ENCODE measurements around the gene ZNF366.
A peak's percentile ranks its signal among the peaks of the same experiment; 100 is the strongest.
"Not testable (repeated sequence)": the region's sequence is repeated elsewhere in the genome, so short reads cannot be mapped to it uniquely, and the experiment has no call there.

The ZNF366 gene

DNA sequence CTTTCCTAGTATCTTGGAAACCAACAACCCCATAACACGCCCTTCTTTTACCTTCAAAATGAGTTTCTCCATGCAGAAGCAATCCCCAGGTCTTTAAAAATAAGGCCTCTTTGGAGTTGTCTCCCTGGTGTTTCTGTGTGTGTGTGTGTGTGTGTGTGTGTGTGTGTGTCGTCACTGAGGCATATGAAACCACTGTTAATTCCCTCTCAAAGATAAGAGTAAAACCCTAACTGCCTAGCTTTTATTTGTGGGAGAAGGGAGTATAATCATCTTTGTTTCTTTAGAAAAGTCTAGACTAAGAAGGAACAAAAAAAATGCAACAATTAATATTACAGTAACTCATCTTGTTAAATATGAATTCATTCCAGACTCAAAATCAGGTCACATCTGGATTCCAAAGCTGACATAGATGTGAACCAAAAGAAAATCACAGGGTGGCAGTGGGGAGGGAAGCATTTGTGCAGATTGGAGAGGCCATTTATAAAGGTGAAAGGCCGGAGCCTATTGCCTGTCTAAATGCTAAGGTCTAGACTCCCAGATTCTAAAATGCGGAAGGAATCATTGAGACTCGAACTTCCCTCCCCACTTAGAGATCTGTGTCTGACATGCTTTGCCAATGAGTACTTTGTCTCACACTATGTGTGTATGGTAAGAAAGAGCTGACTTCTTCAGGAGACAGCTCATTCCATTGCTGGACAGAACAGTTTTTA is 91.4 kb downstream of the ZNF366 start:
- no peak overlapping the region for H3K4me3 ChIP-seq (ENCODE audit: low read depth in 1 of 2, low read length in 2 of 2)

DNA sequence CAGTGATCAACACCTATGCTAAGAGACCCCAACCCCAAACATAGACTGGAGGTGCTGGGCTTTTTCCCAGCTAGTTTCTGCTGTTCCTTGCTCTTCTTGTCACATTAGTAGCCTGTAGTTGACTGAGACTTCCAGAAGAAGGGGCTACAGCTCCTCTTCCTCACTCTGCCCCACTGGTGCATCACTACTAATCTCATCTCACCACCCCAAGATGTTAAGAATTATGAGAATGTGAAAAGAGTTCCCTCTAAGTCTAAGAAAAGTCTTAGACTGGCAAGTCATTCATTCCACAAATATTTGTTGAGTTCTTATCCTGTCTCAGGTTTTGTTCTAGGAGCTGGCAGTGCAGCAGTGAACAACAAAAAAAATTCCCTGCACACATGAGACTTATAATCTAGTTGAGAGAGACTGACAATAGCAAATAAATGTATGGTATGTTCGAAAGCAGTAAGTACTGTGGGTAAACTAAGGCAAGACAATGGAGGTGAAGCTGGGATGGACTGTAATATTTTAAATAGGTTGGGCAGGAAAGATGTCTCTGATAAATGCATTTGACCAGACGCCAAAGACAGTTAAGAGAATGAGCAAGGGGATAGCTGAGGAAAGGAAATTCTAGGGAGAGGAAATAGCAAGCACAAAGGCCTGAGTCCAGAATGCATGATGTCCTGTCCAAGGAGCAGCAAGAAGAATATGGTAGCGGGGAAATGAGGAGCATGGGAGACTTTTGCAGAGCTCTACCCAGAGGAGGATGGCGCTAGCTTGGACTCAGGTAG is 94.7 kb downstream of the ZNF366 start:
- Histone ChIP-seq H3K36me3 (ENCODE audit: control insufficient read depth in 1 of 2, insufficient read depth in 2 of 2, low read length in 2 of 2) (no peaks in the 10 kb centered on the region), H3K27ac (ENCODE audit: low read length) (no peak overlapping the region), H3K9me3 (ENCODE audit: control insufficient read depth in 1 of 2, low read length in 2 of 2) (no peaks in the 10 kb centered on the region), H3K4me1 (ENCODE audit: control insufficient read depth in 1 of 2, insufficient read depth in 2 of 2, low read length in 2 of 2) (no peaks in the 10 kb centered on the region), H3K4me3 (ENCODE audit: low read depth in 1 of 2, low read length in 2 of 2) (no peak overlapping the region), H3K27me3 (ENCODE audit: low read depth, low read length) (no peaks in the 10 kb centered on the region)

More for the DNA sequence above, 91.4 kb downstream of the ZNF366 start:
- Histone ChIP-seq H3K4me1 (ENCODE audit: control insufficient read depth in 1 of 2, insufficient read depth in 2 of 2, low read length in 2 of 2) (no peaks in the 10 kb centered on the region), H3K27me3 (ENCODE audit: low read depth, low read length) (no peaks in the 10 kb centered on the region), H3K36me3 (ENCODE audit: control insufficient read depth in 1 of 2, insufficient read depth in 2 of 2, low read length in 2 of 2) (no peaks in the 10 kb centered on the region), H3K27ac (ENCODE audit: low read length) (no peak overlapping the region), H3K9me3 (ENCODE audit: control insufficient read depth in 1 of 2, low read length in 2 of 2) (no peaks in the 10 kb centered on the region)

- Histone ChIP-seq H3K4me1 (ENCODE audit: control insufficient read depth in 1 of 2, insufficient read depth in 2 of 2, low read length in 2 of 2) (no peaks in the 10 kb centered on the region), H3K9me3 (ENCODE audit: control insufficient read depth in 1 of 2, low read length in 2 of 2) (no peaks in the 10 kb centered on the region), H3K36me3 (ENCODE audit: control insufficient read depth in 1 of 2, insufficient read depth in 2 of 2, low read length in 2 of 2) (no peaks in the 10 kb centered on the region), H3K27me3 (ENCODE audit: low read depth, low read length) (no peaks in the 10 kb centered on the region), H3K4me3 (ENCODE audit: low read depth in 1 of 2, low read length in 2 of 2) (no peak overlapping the region), H3K27ac (ENCODE audit: low read length) (no peak overlapping the region)
Observed at GRCh38 chr5:72410688-72411295, 96.4 kb downstream of the ZNF366 start.

GRCh38 chr5:72408603-72409002 is 98.6 kb downstream of the ZNF366 start:
- no peak overlapping the region for H3K4me3 ChIP-seq (ENCODE audit: low read depth in 1 of 2, low read length in 2 of 2)
- no peak overlapping the region for H3K27ac ChIP-seq (ENCODE audit: low read length)
- H3K9me3 ChIP-seq (ENCODE audit: control insufficient read depth in 1 of 2, low read length in 2 of 2) = no peaks in the 10 kb centered on the region
- H3K27me3 ChIP-seq (ENCODE audit: low read depth, low read length) = no peaks in the 10 kb centered on the region
- H3K4me1 ChIP-seq (ENCODE audit: control insufficient read depth in 1 of 2, insufficient read depth in 2 of 2, low read length in 2 of 2) = no peaks in the 10 kb centered on the region
- no peaks in the 10 kb centered on the region for H3K36me3 ChIP-seq (ENCODE audit: control insufficient read depth in 1 of 2, insufficient read depth in 2 of 2, low read length in 2 of 2)

GRCh38 chr5:72408127-72408526 is 99.1 kb downstream of the ZNF366 start:
- Histone ChIP-seq H3K4me3 (ENCODE audit: low read depth in 1 of 2, low read length in 2 of 2) (no peak overlapping the region), H3K9me3 (ENCODE audit: control insufficient read depth in 1 of 2, low read length in 2 of 2) (no peaks in the 10 kb centered on the region), H3K27ac (ENCODE audit: low read length) (no peak overlapping the region), H3K27me3 (ENCODE audit: low read depth, low read length) (no peaks in the 10 kb centered on the region), H3K36me3 (ENCODE audit: control insufficient read depth in 1 of 2, insufficient read depth in 2 of 2, low read length in 2 of 2) (no peaks in the 10 kb centered on the region), H3K4me1 (ENCODE audit: control insufficient read depth in 1 of 2, insufficient read depth in 2 of 2, low read length in 2 of 2) (no peaks in the 10 kb centered on the region)

- Histone ChIP-seq H3K27ac (ENCODE audit: low read length) (no peak overlapping the region), H3K9me3 (ENCODE audit: control insufficient read depth in 1 of 2, low read length in 2 of 2) (no peaks in the 10 kb centered on the region), H3K4me1 (ENCODE audit: control insufficient read depth in 1 of 2, insufficient read depth in 2 of 2, low read length in 2 of 2) (no peaks in the 10 kb centered on the region), H3K36me3 (ENCODE audit: control insufficient read depth in 1 of 2, insufficient read depth in 2 of 2, low read length in 2 of 2) (no peaks in the 10 kb centered on the region), H3K4me3 (ENCODE audit: low read depth in 1 of 2, low read length in 2 of 2) (no peak overlapping the region), H3K27me3 (ENCODE audit: low read depth, low read length) (no peaks in the 10 kb centered on the region)
Observed at GRCh38 chr5:72407541-72407940, 99.7 kb downstream of the ZNF366 start.

- Histone ChIP-seq H3K9me3 (ENCODE audit: control insufficient read depth in 1 of 2, low read length in 2 of 2) (no peaks in the 10 kb centered on the region), H3K4me1 (ENCODE audit: control insufficient read depth in 1 of 2, insufficient read depth in 2 of 2, low read length in 2 of 2) (no peaks in the 10 kb centered on the region), H3K27me3 (ENCODE audit: low read depth, low read length) (no peaks in the 10 kb centered on the region), H3K36me3 (ENCODE audit: control insufficient read depth in 1 of 2, insufficient read depth in 2 of 2, low read length in 2 of 2) (no peaks in the 10 kb centered on the region), H3K4me3 (ENCODE audit: low read depth in 1 of 2, low read length in 2 of 2) (no peak overlapping the region), H3K27ac (ENCODE audit: low read length) (no peak overlapping the region)
Observed at GRCh38 chr5:72407078-72407477, 100.1 kb downstream of the ZNF366 start.

DNA sequence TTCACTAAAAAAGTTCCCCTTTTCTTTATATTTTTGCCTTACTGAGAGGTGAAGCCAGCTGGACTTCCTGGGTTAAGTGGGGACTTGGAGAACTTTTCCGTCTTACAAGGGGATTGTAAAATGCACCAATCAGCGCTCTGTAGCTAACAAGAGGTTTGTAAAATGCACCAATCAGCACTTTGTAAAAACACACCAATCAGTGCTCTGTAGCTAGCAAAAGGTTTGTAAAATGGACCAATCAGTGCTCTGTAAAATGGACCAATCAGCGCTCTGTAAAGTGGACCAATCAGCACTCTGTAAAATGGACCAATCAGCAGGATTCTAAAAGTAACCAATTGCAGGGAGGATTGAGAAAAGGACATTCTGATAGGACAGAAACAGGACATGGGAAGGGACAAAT is 102.4 kb downstream of the ZNF366 start:
- H3K4me3 ChIP-seq (ENCODE audit: low read depth in 1 of 2, low read length in 2 of 2); H3K36me3 ChIP-seq (ENCODE audit: control insufficient read depth in 1 of 2, insufficient read depth in 2 of 2, low read length in 2 of 2); H3K4me1 ChIP-seq (ENCODE audit: control insufficient read depth in 1 of 2, insufficient read depth in 2 of 2, low read length in 2 of 2); H3K27me3 ChIP-seq (ENCODE audit: low read depth, low read length); H3K27ac ChIP-seq (ENCODE audit: low read length): not testable (repeated sequence)
- peaks cover 6 to 15% of the 10 kb centered on the region in 2 donors for H3K9me3 ChIP-seq (ENCODE audit: control insufficient read depth in 1 of 2, low read length in 2 of 2)

DNA sequence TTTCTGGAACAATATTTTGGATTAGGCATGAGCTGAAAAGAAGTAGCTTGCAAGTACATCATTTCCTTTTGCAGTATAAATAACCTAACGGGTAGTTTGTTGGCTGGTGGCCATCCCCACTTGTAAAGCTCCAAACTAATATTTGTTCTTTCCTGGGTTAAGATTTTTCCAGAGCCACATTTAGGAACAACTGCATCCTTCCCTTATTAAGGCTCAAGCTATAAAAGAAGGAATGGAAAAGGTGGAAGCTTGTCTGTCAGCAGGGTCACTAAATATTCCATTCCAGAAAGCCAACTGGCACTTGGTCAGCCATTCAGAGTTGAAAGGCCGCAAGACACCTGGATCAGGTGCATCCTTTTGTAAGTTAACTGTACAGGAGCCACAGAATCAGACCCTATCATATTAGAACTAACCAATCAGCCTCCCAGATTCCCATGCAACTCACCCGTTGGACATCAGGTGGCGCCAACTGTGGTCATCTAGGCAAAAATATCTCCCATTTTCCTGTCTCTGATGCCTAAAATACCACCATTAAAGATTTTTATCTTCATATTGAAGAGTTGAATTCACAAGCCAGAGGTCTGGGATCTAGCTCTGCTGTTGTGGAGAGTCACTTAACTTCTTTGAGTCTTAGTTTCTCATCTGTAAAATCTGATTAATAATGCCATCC is 104.1 kb downstream of the ZNF366 start:
- Histone ChIP-seq H3K36me3 (ENCODE audit: control insufficient read depth in 1 of 2, insufficient read depth in 2 of 2, low read length in 2 of 2) (no peaks in the 10 kb centered on the region), H3K27me3 (ENCODE audit: low read depth, low read length) (no peaks in the 10 kb centered on the region), H3K4me3 (ENCODE audit: low read depth in 1 of 2, low read length in 2 of 2) (no peak overlapping the region), H3K27ac (ENCODE audit: low read length) (peak overlapping the region; percentile 26), H3K4me1 (ENCODE audit: control insufficient read depth in 1 of 2, insufficient read depth in 2 of 2, low read length in 2 of 2) (no peaks in the 10 kb centered on the region), H3K9me3 (ENCODE audit: control insufficient read depth in 1 of 2, low read length in 2 of 2) (peaks cover 6 to 15% of the 10 kb centered on the region in 2 donors)

DNA sequence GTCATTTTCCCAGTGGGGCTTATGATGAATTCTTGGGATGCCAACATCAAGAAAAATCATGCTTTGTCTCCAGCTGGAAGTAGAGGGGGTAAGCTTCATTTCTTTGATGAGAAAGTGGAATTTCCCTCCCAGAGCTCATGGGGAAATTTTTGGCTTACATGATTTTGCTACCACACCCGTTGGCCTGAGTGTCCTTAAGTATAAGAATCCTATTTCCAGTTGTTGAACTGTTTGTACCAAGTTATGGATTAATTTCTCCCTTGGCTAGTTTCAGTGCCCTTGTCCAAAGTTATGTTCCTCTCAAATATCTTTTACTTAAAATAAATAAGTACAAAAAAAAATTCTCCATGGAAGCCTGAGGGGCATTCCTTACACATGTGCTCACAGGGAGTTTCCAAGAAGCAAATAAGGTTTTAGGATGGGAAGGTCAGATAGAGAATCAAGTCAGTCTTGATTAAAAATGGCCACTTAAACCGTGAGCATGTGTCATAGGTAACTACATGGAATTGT is 104.8 kb downstream of the ZNF366 start:
- peaks cover 6 to 15% of the 10 kb centered on the region in 2 donors for H3K9me3 ChIP-seq (ENCODE audit: control insufficient read depth in 1 of 2, low read length in 2 of 2)
- no peaks in the 10 kb centered on the region for H3K4me1 ChIP-seq (ENCODE audit: control insufficient read depth in 1 of 2, insufficient read depth in 2 of 2, low read length in 2 of 2)
- H3K36me3 ChIP-seq (ENCODE audit: control insufficient read depth in 1 of 2, insufficient read depth in 2 of 2, low read length in 2 of 2) = no peaks in the 10 kb centered on the region
- H3K27me3 ChIP-seq (ENCODE audit: low read depth, low read length) = no peaks in the 10 kb centered on the region
- peak overlapping the region; percentile 26 for H3K27ac ChIP-seq (ENCODE audit: low read length)
- H3K4me3 ChIP-seq (ENCODE audit: low read depth in 1 of 2, low read length in 2 of 2) = no peak overlapping the region

- no peak overlapping the region for H3K27ac ChIP-seq (ENCODE audit: low read length)
- no peaks in the 10 kb centered on the region for H3K27me3 ChIP-seq (ENCODE audit: low read depth, low read length)
Observed at GRCh38 chr5:72400950-72401349, 106.3 kb downstream of the ZNF366 start.

More at GRCh38 chr5:72400950-72401349, 106.3 kb downstream of the ZNF366 start:
- no peak overlapping the region for H3K4me3 ChIP-seq (ENCODE audit: low read depth in 1 of 2, low read length in 2 of 2)
- H3K36me3 ChIP-seq (ENCODE audit: control insufficient read depth in 1 of 2, insufficient read depth in 2 of 2, low read length in 2 of 2) = no peaks in the 10 kb centered on the region
- no peaks in the 10 kb centered on the region for H3K4me1 ChIP-seq (ENCODE audit: control insufficient read depth in 1 of 2, insufficient read depth in 2 of 2, low read length in 2 of 2)
- peaks cover 6 to 15% of the 10 kb centered on the region in 2 donors for H3K9me3 ChIP-seq (ENCODE audit: control insufficient read depth in 1 of 2, low read length in 2 of 2)

All from muscle layer of duodenum (tissue), 2 donors.